GM12878 (cell line): Measurements from ENCODE around the gene PACS1. TPM values are rescaled to one million over a fixed set of nuclear protein-coding genes. Genes with fewer than 3 reads are reported as not detected.

Experiments used
- ATAC-seq: fragments of 200-7000 bp; cut with Tn5 transposase; 3 replicates; pipeline ENCODE4 v1.9.1; 2020; ENCODE audit warnings: mild to moderate bottlenecking, moderate library complexity
- BruUV-seq: library from RNA; stranded (reverse); fragments of 400-500 nt; replicated peaks from 2 replicates; lab custom pipeline; 2021; lab: Mats Ljungman, UMichigan
- CTCF ChIA-PET: fragments of 300-600 bp; sonication (Branson Sonifier 250); formaldehyde crosslinking; extraction: SDS; loops from one replicate; lab custom pipeline; 2021; ENCODE audit warnings: inconsistent platforms; lab: Yijun Ruan, JAX
- POLR2A ChIA-PET: fragments of 350-600 bp; formaldehyde crosslinking; extraction: SDS; loops from one replicate; lab custom pipeline; 2021; ENCODE audit warnings: inconsistent platforms; lab: Charles Lee
- RAD21 ChIA-PET: fragments of 300-600 bp; sonication (Branson Sonifier 250); formaldehyde crosslinking; loops from one replicate; lab custom pipeline; 2023; ENCODE audit warnings: antibody characterized with exemption; ENCODE audit not compliant: unreplicated experiment; lab: Charles Lee
- SMC1A ChIA-PET: fragments of 300-600 bp; sonication (Branson Sonifier 250); formaldehyde crosslinking; loops from one replicate; lab custom pipeline; 2023; ENCODE audit not compliant: unreplicated experiment, uncharacterized antibody; lab: Charles Lee
- DNase-seq: peaks from one replicate; pipeline ENCODE4 v3.0.0-alpha.2; 2011; ENCODE audit warnings: low read depth, low spot score
- FAIRE-seq: peaks from 3 replicates; lab custom pipeline; 2011; peaks lifted over from hg19 to GRCh38; lab: Jason Lieb, UNC
- H2AFZ ChIP-seq: 2 replicates; pipeline ENCODE4 v1.6.0; 2011; ENCODE audit warnings: low read depth, low read length, control low read depth; ENCODE audit not compliant: control insufficient read depth
- H3K27ac ChIP-seq: 2 replicates; pipeline ENCODE4 v1.5.1; 2011; ENCODE audit warnings: control low read depth; ENCODE audit not compliant: control insufficient read depth, insufficient read depth
- H3K27me3 ChIP-seq, 2 experiments: replicated peaks in 1 of 2; 2 replicates each; pipeline versions ENCODE4 v1.6.0 to v1.6.1; 2011; ENCODE audit warnings: low read length in 1 of 2; ENCODE audit not compliant: control insufficient read depth in 2 of 2, insufficient read depth in 2 of 2
- H3K36me3 ChIP-seq, 2 experiments: 2 replicates each; pipeline ENCODE4 v1.5.1; 2011; ENCODE audit warnings: low read length in 1 of 2; ENCODE audit not compliant: control insufficient read depth in 2 of 2, insufficient read depth in 2 of 2
- H3K4me1 ChIP-seq: 2 replicates; pipeline ENCODE4 v1.6.1; 2011; ENCODE audit warnings: mild to moderate bottlenecking, low read length, moderate library complexity, mixed read lengths; ENCODE audit not compliant: control insufficient read depth, insufficient read depth
- H3K4me2 ChIP-seq: 2 replicates; pipeline ENCODE4 v1.6.0; 2011; ENCODE audit warnings: control low read depth; ENCODE audit not compliant: control insufficient read depth, insufficient read depth
- H3K4me3 ChIP-seq: fragments of 200-600 bp; sonication (generic); 2 replicates; pipeline ENCODE4 v1.5.1; 2016
- H3K79me2 ChIP-seq: 2 replicates; pipeline ENCODE4 v1.6.0; 2011; ENCODE audit warnings: low read length; ENCODE audit not compliant: control insufficient read depth, insufficient read depth
- H3K9ac ChIP-seq: 2 replicates; pipeline ENCODE4 v1.8.0; 2011; ENCODE audit warnings: low read length, control low read depth, mixed read lengths; ENCODE audit not compliant: control insufficient read depth, insufficient read depth
- H3K9me3 ChIP-seq: replicated peaks from 3 replicates; pipeline ENCODE4 v1.5.1; 2011; ENCODE audit warnings: mild to moderate bottlenecking, low read length; ENCODE audit not compliant: control insufficient read depth, insufficient read depth
- H4K20me1 ChIP-seq: 2 replicates; pipeline ENCODE4 v1.6.0; 2011; ENCODE audit not compliant: control insufficient read depth, insufficient read depth
- BCL11A ChIP-seq: IDR thresholded peaks from 2 replicates; pipeline ENCODE4 v1.6.1; 2011; ENCODE audit warnings: low read depth, low read length
- BRCA1 ChIP-seq: IDR thresholded peaks from 2 replicates; pipeline ENCODE4 v1.6.1; 2011; ENCODE audit warnings: low read depth, low read length, improper control_type of control experiment
- CREM ChIP-seq: IDR thresholded peaks from 2 replicates; pipeline ENCODE4 v1.6.1; 2014; ENCODE audit warnings: antibody characterized with exemption, low read depth
- GATAD2B ChIP-seq: fragments of 450-650 bp; conservative IDR thresholded peaks from 2 replicates; pipeline ENCODE4 v1.6.1; 2017; ENCODE audit warnings: low read depth, mild to moderate bottlenecking, moderate library complexity
- HDAC6 ChIP-seq: fragments of 200-600 bp; sonication (generic); IDR thresholded peaks from one replicate; pipeline ENCODE4 v1.8.0; 2017; ENCODE audit warnings: antibody characterized with exemption; ENCODE audit not compliant: unreplicated experiment
- IRF4 ChIP-seq: IDR thresholded peaks from 2 replicates; pipeline ENCODE4 v1.6.1; 2011; ENCODE audit warnings: low read depth, low read length
- JUNB ChIP-seq: IDR thresholded peaks from 2 replicates; pipeline ENCODE4 v1.6.1; 2016; ENCODE audit warnings: antibody characterized with exemption, mild to moderate bottlenecking
- KAT2A ChIP-seq: conservative IDR thresholded peaks from 2 replicates; pipeline ENCODE4 v1.6.1; 2011; ENCODE audit warnings: low read depth, low read length; ENCODE audit not compliant: control insufficient read depth
- KLF5 ChIP-seq: fragments of 450-650 bp; IDR thresholded peaks from 2 replicates; pipeline ENCODE4 v1.6.1; 2014; ENCODE audit warnings: mild to moderate bottlenecking; ENCODE audit not compliant: partially characterized antibody
- MEF2B ChIP-seq: fragments of 450-650 bp; IDR thresholded peaks from 2 replicates; pipeline ENCODE4 v1.6.1; 2018; ENCODE audit warnings: mild to moderate bottlenecking, moderate library complexity; ENCODE audit not compliant: partially characterized antibody, poor library complexity, severe bottlenecking
- NBN ChIP-seq: fragments of 450-650 bp; IDR thresholded peaks from 2 replicates; pipeline ENCODE4 v1.6.1; 2016
- RAD21 ChIP-seq: IDR thresholded peaks from 2 replicates; pipeline ENCODE4 v1.6.1; 2011; ENCODE audit warnings: mild to moderate bottlenecking, low read depth, low read length, moderate library complexity; ENCODE audit not compliant: insufficient read depth
- RBBP5 ChIP-seq: fragments of 200-600 bp; sonication (generic); conservative IDR thresholded peaks from 2 replicates; pipeline ENCODE4 v1.6.1; 2016
- SMARCA5 ChIP-seq: fragments of 450-650 bp; IDR thresholded peaks from 2 replicates; pipeline ENCODE4 v1.6.1; 2017; ENCODE audit warnings: mild to moderate bottlenecking
- SP1 ChIP-seq: IDR thresholded peaks from one replicate; pipeline ENCODE4 v1.6.1; 2011; ENCODE audit warnings: low read depth, low read length
- SPI1 ChIP-seq: IDR thresholded peaks from 2 replicates; pipeline ENCODE4 v1.6.1; 2011; ENCODE audit warnings: low read depth, mild to moderate bottlenecking, low read length, moderate library complexity, borderline replicate concordance; ENCODE audit not compliant: insufficient read depth
- TCF7 ChIP-seq: IDR thresholded peaks from 2 replicates; pipeline ENCODE4 v1.6.1; 2014; ENCODE audit warnings: antibody characterized with exemption, borderline replicate concordance
- ZBTB40 ChIP-seq: fragments of 450-650 bp; IDR thresholded peaks from 2 replicates; pipeline ENCODE4 v1.6.1; 2016; ENCODE audit warnings: mild to moderate bottlenecking, moderate library complexity, borderline replicate concordance
- ZZZ3 ChIP-seq: IDR thresholded peaks from 2 replicates; pipeline ENCODE4 v1.6.1; 2011; ENCODE audit warnings: low read depth; ENCODE audit not compliant: control insufficient read depth, insufficient read length
- WGBS: methylation state at CpG from one replicate; pipeline ENCODE4 v1.1.6; 2016; ENCODE audit warnings: low lambda C conversion rate; ENCODE audit not compliant: insufficient replicate concordance, insufficient coverage; ENCODE audit errors: missing lambda C conversion rate; 5-methylcytosine and 5-hydroxymethylcytosine counted together
- in situ Hi-C: fragments of 300-500 bp; cut with MboI; formaldehyde crosslinking; loops from 9 replicates; pipeline ENCODE4 v1.14.3; 2018; ENCODE audit warnings: mixed read lengths
- intact Hi-C: fragments of 100-400 bp; cut with micrococcal nuclease; formaldehyde crosslinking; loops from one replicate; pipeline ENCODE4 v1.14.2; 2022; ENCODE audit not compliant: unreplicated experiment
- polyA plus RNA-seq, 11 experiments: library from polyadenylated mRNA; depleted of rRNA in 4 of 11; unstranded in 6 of 11; stranded (reverse) in 5 of 11; fragments of >200 nt; fragmentation: Nextera tagmentation in 4 of 11; fragmentation: Illumina TruSeq in 1 of 11; extraction: Ambion mirVana in 4 of 11; extraction: Trizol in 1 of 11; gene quantifications; 1 replicate in 1 of 11; 2 replicates in 10 of 11; pipeline versions ENCODE4 v1.2.1 to v1.2.3, GENCODE V29; 2011 to 2016; ENCODE audit warnings: inconsistent platforms in 2 of 11, missing spikeins in 2 of 11, low read depth in 1 of 11
- total RNA-seq, 4 experiments: library from RNA; depleted of rRNA in 3 of 4; stranded (reverse); fragments of >200 nt in 3 of 4; fragmentation: Illumina TruSeq in 1 of 4; extraction: Trizol in 1 of 4; gene quantifications; 2 replicates each; pipeline versions ENCODE4 v1.2.1 to v1.2.3, GENCODE V29; 2013 to 2021

Gene PACS1
- total and polyA plus RNA-seq, 10 of the 15 experiments (the other 5 are each of a cell fraction or from before 2014, with no cell fraction given) = 1.1 to 74.3 (median 17.9) TPM

GRCh38 chr11:66116576-66117361, 46.7 kb downstream of the PACS1 start (continued):
- TF ChIP-seq ZZZ3 (no peak), GATAD2B (no peak), MEF2B (no peak), IRF4 (no peak), RAD21 (no peak)

- BruUV-seq = no TSS peak
- Histone ChIP-seq H4K20me1 (no peaks in the 10 kb centered on the region), H3K27ac (no peak overlapping the region; the same call in 1 of the 2 replicates), H3K27me3 (no peaks in the 10 kb centered on the region), H3K36me3 (0 out of 4 replicates have a peak, but pooled peaks cover 0 to 1% of the 10 kb centered on the region in 2 experiments), H3K4me2 (no peak overlapping the region), H3K4me1 (peaks cover 53% of the 10 kb centered on the region), H3K9me3 (no peaks in the 10 kb centered on the region), H3K9ac (no peak overlapping the region), H3K4me3 (no peak overlapping the region), H3K79me2 (peaks cover 69% of the 10 kb centered on the region), H2AFZ (no peak overlapping the region)
- in situ Hi-C loops (no loop called here), intact Hi-C loops (no loop called here)
- FAIRE-seq = no peak
- CTCF ChIA-PET = interaction anchor here (0.8 to 12.2 kb wide), 9 partner anchors 8 to 74 kb away, joined by 3 to 109 read pairs (median 5); partner anchors contain the start of gene PACS1
- DNase-seq = no peak
- RAD21 ChIA-PET = interaction anchor here (0.8 to 2.3 kb wide), 7 partner anchors 17 to 276 kb away, joined by 3 to 15 read pairs (median 4); no protein-coding TSS in a partner anchor
- ATAC-seq = no peak
- TF ChIP-seq TCF7 (no peak), CREM (no peak), SMARCA5 (no peak), SPI1 (no peak), RBBP5 (no peak), JUNB (no peak), HDAC6 (no peak), NBN (no peak), ZBTB40 (no peak), KAT2A (no peak), BRCA1 (no peak), ZZZ3 (no peak), KLF5 (no peak), SP1 (no peak), BCL11A (no peak)
- SMC1A ChIA-PET = interaction anchor here (0.6 to 14.6 kb wide), 9 partner anchors 6 to 479 kb away, joined by 3 to 265 read pairs (median 3); partner anchors contain the start of gene PACS1
- WGBS = 65% methylated on average over 3 of the region's 3 CpGs
- POLR2A ChIA-PET = interaction anchor here (0.6 to 10.3 kb wide), 14 partner anchors 11 to 391 kb away, joined by 3 to 91 read pairs (median 7); no protein-coding TSS in a partner anchor
Observed at GRCh38 chr11:66118847-66119246, 48.8 kb downstream of the PACS1 start.
